WI38 (cell line): Measurements from ENCODE around the gene SPAG8.

Experiments
- H3K4me3 ChIP-seq: 2 replicates; pipeline ENCODE4 v1.5.1; 2011; ENCODE audit warnings: low read depth, mild to moderate bottlenecking, control low read depth, low read length
- CTCF ChIP-seq: IDR thresholded peaks from 2 replicates; pipeline ENCODE4 v1.5.1; 2012; ENCODE audit warnings: low read depth, mild to moderate bottlenecking, control low read depth, low read length

SPAG8 gene

GRCh38 chr9:35828716-35829083 is 16.6 kb upstream of the SPAG8 start, which contains the start of gene FAM221B:
Gene FAM221B (minus strand): TSS chr9:35828732. CDS start chr9:35826161, 2,571 bp downstream.
- no peak for TF ChIP-seq CTCF
- H3K4me3 ChIP-seq, result peak within 1 kb of the TSS; percentile 67

GRCh38 chr9:35827486-35827885 is 15.4 kb upstream of the SPAG8 start:
- TF ChIP-seq CTCF, result no peak
- H3K4me3 ChIP-seq, result no peak overlapping the region

- H3K4me3 ChIP-seq, result no peak overlapping the region
- TF ChIP-seq CTCF, result peak; percentile 88
These were observed 14.1 kb upstream of the SPAG8 start for GRCh38 chr9:35826071-35826701.

DNA sequence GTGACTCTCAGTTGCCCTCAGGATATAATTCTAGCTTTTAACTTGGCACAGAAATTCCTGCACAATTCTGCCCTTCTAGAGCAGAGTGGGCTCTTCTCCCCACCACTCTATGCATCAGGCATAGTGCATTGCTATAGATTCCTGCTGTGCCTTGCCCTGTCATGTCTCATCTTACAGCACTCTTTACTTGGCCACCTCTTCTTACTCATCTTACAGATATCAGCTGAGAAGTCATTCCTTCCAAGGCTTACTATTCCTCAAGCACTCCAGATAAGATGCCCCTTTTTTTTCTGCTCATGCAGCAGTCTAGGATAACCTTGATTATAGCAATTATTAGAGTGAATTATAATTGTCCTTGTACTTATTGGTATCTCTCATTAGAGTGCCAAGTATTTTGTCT is 10.9 kb upstream of the SPAG8 start:
- no peak for TF ChIP-seq CTCF
- H3K4me3 ChIP-seq, result no peak overlapping the region

- no peak overlapping the region for H3K4me3 ChIP-seq
- TF ChIP-seq CTCF, result no peak
These were observed 8.0 kb upstream of the SPAG8 start for GRCh38 chr9:35820076-35820475.

DNA sequence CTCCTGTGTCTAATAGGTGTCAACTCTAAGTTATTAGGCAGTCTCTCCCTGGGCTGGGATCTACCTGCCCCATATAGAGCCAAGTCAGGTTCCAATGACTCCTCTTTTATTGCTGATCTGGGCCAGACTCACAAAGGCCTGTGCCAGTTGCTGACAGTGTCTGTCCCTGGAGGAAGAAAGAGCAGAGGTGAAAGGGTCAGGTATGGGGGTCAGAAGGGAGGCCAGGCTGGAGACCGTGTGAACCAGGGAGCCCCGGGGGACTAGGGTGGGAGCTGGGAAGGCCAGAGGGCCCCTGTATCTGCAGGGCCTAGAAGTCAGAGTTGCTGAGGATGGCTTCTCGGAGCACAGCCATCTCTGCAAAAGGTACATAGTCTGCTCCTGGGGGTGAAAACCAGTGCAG is 6.3 kb upstream of the SPAG8 start:
- H3K4me3 ChIP-seq, result no peak overlapping the region
- no peak for TF ChIP-seq CTCF

DNA sequence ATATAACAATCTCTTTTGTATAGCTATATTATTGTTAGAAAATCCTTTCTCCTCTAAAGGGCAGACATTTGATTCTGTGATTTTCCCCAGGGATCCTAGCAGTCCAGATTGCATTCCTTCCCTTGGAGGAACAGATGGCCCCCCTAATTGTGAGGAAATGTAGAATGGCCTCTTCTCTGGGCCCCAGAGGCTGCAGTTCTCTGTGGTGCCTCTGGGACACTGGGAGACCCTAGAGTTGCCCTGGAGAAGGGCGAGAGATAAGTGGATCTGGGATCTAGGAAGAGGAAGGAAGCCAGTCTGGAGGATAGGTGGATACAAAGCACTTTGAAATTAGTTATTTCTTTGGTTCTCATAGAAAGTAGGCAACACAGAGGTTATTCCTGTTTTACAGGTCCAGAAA is 4.6 kb upstream of the SPAG8 start:
- H3K4me3 ChIP-seq, result no peak overlapping the region
- 0 out of 2 replicates have a peak, but pooled peaks have one; percentile 3 for TF ChIP-seq CTCF
